SK-N-SH (cell line): ENCODE measurements around the gene NCKAP5. TPM values are rescaled to one million over a fixed set of nuclear protein-coding genes. Genes with fewer than 3 reads are reported as not detected.

Experiments used
- CTCF ChIA-PET: fragments of 300-600, 350-600 bp; formaldehyde crosslinking; extraction: SDS; loops from one replicate; lab custom pipeline; 2021; lab: Yijun Ruan, JAX
- POLR2A ChIA-PET: fragments of 350-600 bp; sonication (Branson Sonifier 250); formaldehyde crosslinking; extraction: SDS; loops from one replicate; lab custom pipeline; 2020; ENCODE audit warnings: antibody characterized with exemption, inconsistent platforms; lab: Yijun Ruan, JAX
- DNase-seq: peaks from one replicate; pipeline ENCODE4 v3.0.0; 2012
- H2AFZ ChIP-seq: fragments of 200-600 bp; sonication (generic); 2 replicates; pipeline ENCODE4 v1.8.1; 2016; ENCODE audit warnings: antibody characterized with exemption, mild to moderate bottlenecking, low read depth
- H3F3A ChIP-seq: fragments of 200-600 bp; sonication (generic); replicated peaks from 2 replicates; pipeline ENCODE3; 2016; ENCODE audit warnings: antibody characterized with exemption, mild to moderate bottlenecking; ENCODE audit not compliant: insufficient read depth
- H3K27ac ChIP-seq, 2 experiments: fragments of 200-500 bp in 1 of 2; fragments of 200-600 bp in 1 of 2; sonication (Bioruptor generic) in 1 of 2; sonication (generic), shearing (Covaris generic) in 1 of 2; 2 replicates each; pipeline versions ENCODE4 v1.5.1 to v1.6.1; 2014 to 2016; ENCODE audit warnings: low read depth in 2 of 2, inconsistent platforms in 1 of 2, low read length in 1 of 2, mild to moderate bottlenecking in 1 of 2, mixed read lengths in 1 of 2
- H3K27me3 ChIP-seq: fragments of 200-600 bp; sonication (generic), shearing (Covaris generic); 2 replicates; pipeline ENCODE4 v1.6.1; 2016; ENCODE audit warnings: mixed run types; ENCODE audit not compliant: insufficient read depth
- H3K36me3 ChIP-seq, 2 experiments: fragments of 200-500 bp in 1 of 2; fragments of 200-600 bp in 1 of 2; sonication (Bioruptor generic) in 1 of 2; sonication (generic) in 1 of 2; replicated peaks in 1 of 2; 2 replicates each; pipeline versions ENCODE3 to v1.5.1; 2014 to 2016; ENCODE audit warnings: low read length in 1 of 2, mild to moderate bottlenecking in 1 of 2; ENCODE audit not compliant: insufficient read depth in 2 of 2, control insufficient read depth in 1 of 2
- H3K4me1 ChIP-seq, 2 experiments: fragments of 200-500 bp in 1 of 2; fragments of 200-600 bp in 1 of 2; sonication (Bioruptor generic) in 1 of 2; sonication (generic), shearing (Covaris generic) in 1 of 2; 2 replicates each; pipeline versions ENCODE4 v1.5.1 to v1.6.1; 2014 to 2016; ENCODE audit warnings: low read depth in 1 of 2, low read length in 1 of 2, mixed run types in 1 of 2; ENCODE audit not compliant: insufficient read depth in 2 of 2, control insufficient read depth in 1 of 2
- H3K4me2 ChIP-seq: fragments of 200-600 bp; sonication (generic), shearing (Covaris generic); 2 replicates; pipeline ENCODE4 v1.6.1; 2017; ENCODE audit warnings: mixed run types
- H3K4me3 ChIP-seq, 2 experiments: fragments of 200-500 bp in 1 of 2; fragments of 200-600 bp in 1 of 2; sonication (Bioruptor generic) in 1 of 2; sonication (generic), shearing (Covaris generic) in 1 of 2; 2 replicates each; pipeline versions ENCODE4 v1.5.1 to v1.8.1; 2014 to 2016; ENCODE audit warnings: low read depth in 2 of 2, inconsistent platforms in 1 of 2, low read length in 1 of 2, mild to moderate bottlenecking in 1 of 2, mixed read lengths in 1 of 2, moderate library complexity in 1 of 2
- H3K79me2 ChIP-seq: fragments of 200-600 bp; sonication (generic); 2 replicates; pipeline ENCODE4 v1.8.1; 2017; ENCODE audit warnings: mild to moderate bottlenecking; ENCODE audit not compliant: insufficient read depth
- H3K9ac ChIP-seq: fragments of 200-600 bp; sonication (generic); 2 replicates; pipeline ENCODE4 v1.6.1; 2017; ENCODE audit warnings: mixed run types
- H3K9me2 ChIP-seq: fragments of 200-600 bp; sonication (generic); 2 replicates; pipeline ENCODE4 v1.6.1; 2017; ENCODE audit warnings: mixed run types
- H3K9me3 ChIP-seq: fragments of 200-600 bp; sonication (generic); 2 replicates; pipeline ENCODE4 v1.6.1; 2017; ENCODE audit warnings: mixed run types, mild to moderate bottlenecking, moderate library complexity
- H4K20me1 ChIP-seq: fragments of 200-600 bp; sonication (generic); 2 replicates; pipeline ENCODE4 v1.6.1; 2017; ENCODE audit warnings: mild to moderate bottlenecking, mixed run types; ENCODE audit not compliant: insufficient read depth
- CHD2 ChIP-seq: fragments of 150-350 bp; IDR thresholded peaks from 2 replicates; pipeline ENCODE4 v1.6.1; 2018; ENCODE audit warnings: low read length; ENCODE audit not compliant: partially characterized antibody
- ELF1 ChIP-seq: IDR thresholded peaks from 2 replicates; pipeline ENCODE4 v1.4.0; 2012
- FOSL2 ChIP-seq: IDR thresholded peaks from 2 replicates; pipeline ENCODE4 v1.4.0; 2012; ENCODE audit warnings: low read depth, mild to moderate bottlenecking, moderate library complexity, borderline replicate concordance
- FOXJ3 ChIP-seq: sonication (generic); formaldehyde crosslinking; IDR thresholded peaks from 2 replicates; pipeline ENCODE4 v1.5.1; 2020; ENCODE audit warnings: mild to moderate bottlenecking, missing genetic modification reagents
- GABPA ChIP-seq: IDR thresholded peaks from 2 replicates; pipeline ENCODE4 v1.4.0; 2012; ENCODE audit warnings: low read depth, mild to moderate bottlenecking
- GATA2 ChIP-seq: sonication (generic); formaldehyde crosslinking; IDR thresholded peaks from 2 replicates; pipeline ENCODE4 v1.5.0; 2020; ENCODE audit warnings: mild to moderate bottlenecking, missing genetic modification reagents
- JUND ChIP-seq: IDR thresholded peaks from 2 replicates; pipeline ENCODE4 v1.4.0; 2012
- NRF1 ChIP-seq: IDR thresholded peaks from 2 replicates; pipeline ENCODE4 v1.6.1; 2012; ENCODE audit warnings: low read depth, mild to moderate bottlenecking, low read length
- RAD21 ChIP-seq: IDR thresholded peaks from 2 replicates; pipeline ENCODE4 v1.6.1; 2012; ENCODE audit warnings: mild to moderate bottlenecking, low read length
- SIN3A ChIP-seq: IDR thresholded peaks from 2 replicates; pipeline ENCODE4 v1.6.1; 2012; ENCODE audit warnings: low read depth, mild to moderate bottlenecking, low read length, moderate library complexity, borderline replicate concordance
- SMC3 ChIP-seq: IDR thresholded peaks from 2 replicates; pipeline ENCODE4 v1.6.1; 2012; ENCODE audit warnings: low read depth, low read length, improper control_type of control experiment
- TEAD4 ChIP-seq: IDR thresholded peaks from 2 replicates; pipeline ENCODE4 v1.4.0; 2012; ENCODE audit warnings: mild to moderate bottlenecking, borderline replicate concordance; ENCODE audit not compliant: insufficient read depth
- YY1 ChIP-seq: IDR thresholded peaks from 2 replicates; pipeline ENCODE4 v1.4.0; 2012; ENCODE audit warnings: low read depth, mild to moderate bottlenecking
- ZBTB33 ChIP-seq: IDR thresholded peaks from 2 replicates; pipeline ENCODE4 v1.4.0; 2012; ENCODE audit warnings: low read depth, borderline replicate concordance
- WGBS: methylation state at CpG from one replicate; pipeline ENCODE4 v1.1.6; 2017; ENCODE audit warnings: low lambda C conversion rate; 5-methylcytosine and 5-hydroxymethylcytosine counted together
- polyA plus RNA-seq, 3 experiments: library from polyadenylated mRNA; depleted of rRNA; stranded (reverse); fragments of >200 nt; gene quantifications; 2 replicates each; pipeline ENCODE4 v1.2.3, GENCODE V29; 2012
- TF ChIP-seq, protein P1 (sequence below): IDR thresholded peaks from 2 replicates; pipeline ENCODE4; 2012
- TF ChIP-seq, protein P2 (sequence below): IDR thresholded peaks from 2 replicates; pipeline ENCODE4 v1.4.0; 2012; ENCODE audit warnings: low read depth, borderline replicate concordance

Gene NCKAP5
- polyA plus RNA-seq, 1 of the 3 experiments (the other 2 are of a cell fraction), result 0.02 TPM

DNA sequence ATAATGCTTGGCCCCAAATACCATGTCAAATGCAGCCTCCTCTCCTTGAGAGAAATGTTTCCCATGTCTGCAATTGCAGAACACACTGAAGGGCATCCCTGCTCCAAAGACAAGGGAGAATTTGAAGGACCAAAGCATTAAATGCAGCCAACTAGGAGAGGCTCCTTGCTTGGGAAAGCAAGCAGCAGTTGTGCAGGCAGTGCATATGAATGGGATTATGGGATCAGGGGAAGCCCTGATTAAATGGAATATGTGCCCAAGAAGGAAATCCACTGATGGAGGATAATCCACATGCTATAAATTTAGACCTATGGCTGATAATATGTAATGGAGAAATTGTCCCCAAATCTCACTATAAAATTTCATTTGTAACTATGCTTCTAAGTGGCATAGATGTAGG lies 116.1 kb downstream of the NCKAP5 start:
- Histone ChIP-seq H3K9ac (no peak overlapping the region), H3K9me3 (no peaks in the 10 kb centered on the region), H3K79me2 (no peaks in the 10 kb centered on the region), H2AFZ (no peak overlapping the region), H4K20me1 (no peaks in the 10 kb centered on the region), H3K36me3 (no peaks in the 10 kb centered on the region), H3K4me2 (no peak overlapping the region), H3K27me3 (no peaks in the 10 kb centered on the region; the same call in 1 of the 2 replicates), H3K4me1 (no peaks in the 10 kb centered on the region), H3K4me3 (no peak overlapping the region), H3F3A (no peaks in the 10 kb centered on the region), H3K9me2 (no peaks in the 10 kb centered on the region), H3K27ac (no peak overlapping the region)
- no peak for DNase-seq
- TF ChIP-seq NRF1 (no peak), SMC3 (no peak), FOXJ3 (CRISPR knock-in tag) (no peak), GABPA (no peak), FOSL2 (no peak), TEAD4 (no peak)
- ChIA-PET POLR2A (no interaction called here), CTCF (no interaction called here)

- H3K9me3 ChIP-seq, result no peaks in the 10 kb centered on the region
- no peak overlapping the region for H2AFZ ChIP-seq
- H3K4me3 ChIP-seq, result no peak overlapping the region
- no peak overlapping the region for H3K27ac ChIP-seq
- WGBS, result 70% methylated on average over 5 of the region's 5 CpGs
- H3K27me3 ChIP-seq, result no peaks in the 10 kb centered on the region; the same call in 1 of the 2 replicates
- H3K4me2 ChIP-seq, result no peak overlapping the region
- H3K79me2 ChIP-seq, result no peaks in the 10 kb centered on the region
- POLR2A ChIA-PET, result no interaction called here
- no peaks in the 10 kb centered on the region for H3K9me2 ChIP-seq
- no peaks in the 10 kb centered on the region for H4K20me1 ChIP-seq
- no peak for DNase-seq
- TF ChIP-seq, protein P1, sequence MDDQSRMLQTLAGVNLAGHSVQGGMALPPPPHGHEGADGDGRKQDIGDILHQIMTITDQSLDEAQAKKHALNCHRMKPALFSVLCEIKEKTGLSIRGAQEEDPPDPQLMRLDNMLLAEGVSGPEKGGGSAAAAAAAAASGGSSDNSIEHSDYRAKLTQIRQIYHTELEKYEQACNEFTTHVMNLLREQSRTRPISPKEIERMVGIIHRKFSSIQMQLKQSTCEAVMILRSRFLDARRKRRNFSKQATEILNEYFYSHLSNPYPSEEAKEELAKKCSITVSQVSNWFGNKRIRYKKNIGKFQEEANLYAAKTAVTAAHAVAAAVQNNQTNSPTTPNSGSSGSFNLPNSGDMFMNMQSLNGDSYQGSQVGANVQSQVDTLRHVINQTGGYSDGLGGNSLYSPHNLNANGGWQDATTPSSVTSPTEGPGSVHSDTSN, result no peak
- TF ChIP-seq FOSL2, result no peak
- no peak for TF ChIP-seq ZBTB33
- no peak for TF ChIP-seq JUND
- TF ChIP-seq SIN3A, result no peak
- TF ChIP-seq CHD2, result no peak
- TF ChIP-seq FOXJ3 (CRISPR knock-in tag), result no peak
- TF ChIP-seq GABPA, result no peak
- TF ChIP-seq SMC3, result no peak
- TF ChIP-seq YY1, result no peak
- no peak for TF ChIP-seq GATA2 (CRISPR knock-in tag)
- TF ChIP-seq ELF1, result no peak
- no peak for TF ChIP-seq RAD21
- TF ChIP-seq, protein P2, sequence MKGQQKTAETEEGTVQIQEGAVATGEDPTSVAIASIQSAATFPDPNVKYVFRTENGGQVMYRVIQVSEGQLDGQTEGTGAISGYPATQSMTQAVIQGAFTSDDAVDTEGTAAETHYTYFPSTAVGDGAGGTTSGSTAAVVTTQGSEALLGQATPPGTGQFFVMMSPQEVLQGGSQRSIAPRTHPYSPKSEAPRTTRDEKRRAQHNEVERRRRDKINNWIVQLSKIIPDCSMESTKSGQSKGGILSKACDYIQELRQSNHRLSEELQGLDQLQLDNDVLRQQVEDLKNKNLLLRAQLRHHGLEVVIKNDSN, result no peak
- no peak for TF ChIP-seq NRF1
- no peaks in the 10 kb centered on the region for H3F3A ChIP-seq
- H3K9ac ChIP-seq, result no peak overlapping the region
- no peaks in the 10 kb centered on the region for H3K4me1 ChIP-seq
- CTCF ChIA-PET, result no interaction called here
- no peaks in the 10 kb centered on the region for H3K36me3 ChIP-seq
These were observed 120.1 kb downstream of the NCKAP5 start for GRCh38 chr2:133448195-133448594.
